Aorta (tissue), 5 donors: Measurements from ENCODE around the gene CCNF. TPM values are rescaled to one million over a fixed set of nuclear protein-coding genes. Genes with fewer than 3 reads are reported as not detected.

Source experiments
- ATAC-seq: fragments of 200-7000 bp; cut with Tn5 transposase; one replicate; pipeline ENCODE4 v1.9.1; 2022; ENCODE audit warnings: moderate library complexity; ENCODE audit not compliant: low FRiP score
- DNase-seq, 2 donors: peaks; one replicate each; pipeline ENCODE4 v3.0.0-alpha.2; 2020
- H3K27ac ChIP-seq, 2 donors: one replicate each; pipeline ENCODE4 v1.5.1; 2013; ENCODE audit warnings: low read length in 2 of 2, mild to moderate bottlenecking in 2 of 2, moderate library complexity in 2 of 2, control low read depth in 1 of 2, inconsistent platforms in 1 of 2, low read depth in 1 of 2
- H3K27me3 ChIP-seq, 2 donors: one replicate each; pipeline ENCODE4 v1.6.1; 2013; ENCODE audit warnings: control low read depth in 1 of 2, low read length in 1 of 2, mild to moderate bottlenecking in 1 of 2, moderate library complexity in 1 of 2; ENCODE audit not compliant: insufficient read depth in 2 of 2, control insufficient read depth in 1 of 2
- H3K36me3 ChIP-seq, 2 donors: one replicate each; pipeline ENCODE4 v1.6.1; 2013; ENCODE audit warnings: control low read depth in 1 of 2, low read length in 1 of 2, mild to moderate bottlenecking in 1 of 2; ENCODE audit not compliant: insufficient read depth in 2 of 2, control insufficient read depth in 1 of 2
- H3K4me1 ChIP-seq, 2 donors: one replicate each; pipeline ENCODE4 v1.6.1; 2013; ENCODE audit warnings: low read length in 2 of 2, control low read depth in 1 of 2, mild to moderate bottlenecking in 1 of 2, moderate library complexity in 1 of 2; ENCODE audit not compliant: insufficient read depth in 2 of 2, control insufficient read depth in 1 of 2
- H3K4me3 ChIP-seq, 2 donors: one replicate each; pipeline ENCODE4 v1.5.1; 2013; ENCODE audit warnings: low read length in 2 of 2, control low read depth in 1 of 2, mild to moderate bottlenecking in 1 of 2
- H3K9me3 ChIP-seq: one replicate; pipeline ENCODE4 v1.6.1; 2013; ENCODE audit warnings: mild to moderate bottlenecking, low read length; ENCODE audit not compliant: control insufficient read depth
- WGBS, 2 donors: extraction: QIAGEN DNeasy Blood & Tissue Kit; methylation state at CpG; one replicate each; pipeline ENCODE4 v1.1.7; 2013; 5-methylcytosine and 5-hydroxymethylcytosine counted together
- intact Hi-C, 2 donors: fragments of 100-400 bp; cut with DNase I; formaldehyde crosslinking; loops; one replicate each; pipeline versions ENCODE4 v1.14.2 to v1.15.0; 2022
- polyA plus RNA-seq, 2 donors: library from polyadenylated mRNA; stranded (reverse); fragments of 200-250 nt; gene quantifications; one replicate each; pipeline ENCODE4 v1.2.3, GENCODE V29; 2013
- total RNA-seq, 2 donors: library from RNA; stranded (reverse); fragmentation: NEBNext Ultra II Directional; extraction: Animal tissue kit (Norgen Biotek cat#: 25700); gene quantifications; one replicate each; pipeline ENCODE4 v1.2.1, GENCODE V29; 2021
- donor health status: healthy with polysubstance abuse.
- donor health status: Bipolar disorder and iron deficiency.
- donor health status: DM: no; HTN: no; CAD: no.
- donor health status: DM: no; HTN: no; CAD: no.
- donor health status: DM: yes; HTN: yes; CAD: no.

Gene CCNF
- total and polyA plus RNA-seq, 4 donors, result 0.33 to 3.6 (median 0.83) TPM

DNA sequence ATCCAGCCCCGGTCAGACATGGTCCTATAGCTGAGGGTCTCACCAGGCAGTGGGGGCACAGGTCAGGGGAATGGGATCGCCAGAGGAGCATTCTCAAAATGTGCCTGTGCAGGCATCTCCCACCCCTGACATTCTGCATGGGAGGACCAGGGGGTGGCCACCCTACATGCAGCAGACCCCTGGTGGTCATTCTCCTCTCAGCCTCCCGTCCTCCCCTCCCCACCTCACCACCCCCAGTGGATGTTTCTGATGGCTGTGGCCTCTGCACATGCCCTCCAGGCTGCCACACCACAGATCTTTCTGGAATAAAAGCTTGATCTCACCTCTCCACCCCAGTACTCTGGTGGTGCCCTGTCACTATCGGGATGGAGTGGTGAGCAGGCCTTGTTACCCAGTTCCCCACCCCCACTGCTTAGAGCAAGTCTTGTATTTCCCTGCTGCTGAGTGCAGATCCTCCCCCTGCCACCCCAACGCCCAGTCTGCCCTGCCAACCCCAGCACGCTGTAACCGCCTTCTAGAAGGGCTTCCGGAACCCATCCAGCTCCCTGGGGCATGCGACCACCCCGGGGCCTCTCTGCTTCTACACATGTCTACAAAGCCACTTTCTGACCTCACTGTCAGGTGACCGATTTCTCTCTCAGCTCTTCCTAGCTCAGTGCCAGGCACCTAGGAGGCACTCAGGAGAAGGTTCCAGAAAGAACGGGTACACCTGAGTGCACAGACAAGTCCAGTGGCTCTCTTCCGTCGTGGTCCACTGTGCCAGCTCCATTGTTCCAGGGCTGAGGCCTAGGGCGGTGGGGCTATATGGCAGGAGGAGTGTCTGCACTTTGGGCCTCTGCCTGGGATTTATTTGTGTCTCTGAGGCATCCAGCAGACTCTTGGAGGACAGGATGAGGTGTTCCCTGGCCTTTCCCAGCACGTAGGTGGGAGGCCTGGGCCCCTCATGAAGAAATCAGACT lies 55.0 kb downstream of the CCNF start:
- DNase-seq (no peak), ATAC-seq (no peak)
- Histone ChIP-seq H3K27ac (no peak overlapping the region), H3K4me1 (no peaks in the 10 kb centered on the region), H3K27me3 (no peaks in the 10 kb centered on the region), H3K36me3 (no peaks in the 10 kb centered on the region), H3K9me3 (no peaks in the 10 kb centered on the region), H3K4me3 (no peak overlapping the region)
- intact Hi-C loops, result no loop called here
- WGBS, 2 donors, result 83 to 88% methylated on average over 16 of the region's 16 CpGs

DNA sequence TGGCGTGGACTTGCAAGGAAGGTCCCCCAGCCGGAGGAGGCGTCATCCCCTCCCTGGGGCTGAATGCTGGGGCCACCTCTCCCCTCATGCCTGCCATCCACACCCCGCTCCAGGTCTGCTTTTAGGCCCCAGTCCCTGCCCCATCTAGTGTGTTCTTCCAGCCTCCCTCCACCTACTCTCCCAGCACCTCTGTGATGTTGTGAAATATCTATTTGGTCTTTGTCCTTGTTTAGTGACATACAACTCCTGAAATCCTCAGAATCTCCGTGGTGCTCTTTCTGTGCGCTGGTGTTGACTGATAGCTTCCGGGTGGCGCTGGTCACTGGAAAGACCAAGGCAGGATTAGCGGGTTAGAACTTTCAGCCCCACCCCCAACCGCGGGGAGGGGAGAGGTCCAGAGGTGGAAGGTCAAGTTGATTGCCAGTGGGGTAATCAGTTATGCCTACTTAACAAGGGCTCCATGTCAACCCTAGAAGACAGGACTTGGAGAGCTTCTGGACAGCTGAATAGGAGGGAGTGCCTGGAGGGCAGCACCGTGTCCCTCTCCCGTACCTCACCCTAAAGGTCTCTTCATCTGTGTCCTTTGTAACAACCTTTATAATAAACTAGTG lies 55.8 kb downstream of the CCNF start:
- Histone ChIP-seq H3K4me3 (no peak overlapping the region), H3K9me3 (no peaks in the 10 kb centered on the region), H3K36me3 (no peaks in the 10 kb centered on the region), H3K4me1 (no peaks in the 10 kb centered on the region), H3K27me3 (no peaks in the 10 kb centered on the region), H3K27ac (no peak overlapping the region)
- WGBS, 2 donors, result 86 to 87% methylated on average over 13 of the region's 13 CpGs
- intact Hi-C loops, result no loop called here
- DNase-seq, result no peak
- ATAC-seq, result no peak

DNA sequence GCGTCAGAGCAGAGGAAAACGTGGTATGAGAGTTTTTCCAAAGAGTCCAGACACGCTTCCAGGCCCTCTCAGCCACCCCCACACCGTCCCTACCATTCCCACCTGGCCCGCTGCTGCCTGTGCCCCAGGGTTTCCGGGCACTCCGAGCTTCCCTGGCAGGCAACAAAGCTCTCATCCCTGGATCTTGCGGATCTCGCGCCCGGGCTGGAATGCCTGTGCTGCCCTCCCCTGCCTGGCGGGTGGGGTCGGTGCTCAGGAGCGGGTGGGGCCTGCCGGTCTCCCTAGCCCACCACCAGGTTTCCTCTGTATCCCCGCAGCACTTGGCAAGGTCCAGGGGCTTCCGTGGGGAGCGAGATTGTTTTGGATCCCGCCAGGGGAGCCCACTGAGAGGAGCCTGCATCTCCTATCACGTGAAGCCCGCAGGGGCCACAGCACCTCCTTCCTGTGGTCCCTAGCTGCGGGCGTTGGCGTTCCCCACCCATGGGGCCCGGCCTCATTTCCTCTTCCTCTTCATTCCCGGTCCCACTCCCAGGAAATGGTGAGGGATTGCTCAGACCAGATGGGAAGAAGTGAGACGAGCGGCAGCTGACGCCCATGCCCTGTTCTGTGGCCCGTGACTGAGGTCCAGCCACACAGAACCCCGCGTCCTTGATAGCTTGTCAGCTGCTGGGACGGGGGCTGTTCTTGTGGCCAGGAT lies 56.7 kb downstream of the CCNF start:
- 89% methylated on average over 33 of the region's 33 CpGs for WGBS, 2 donors
- no peak overlapping the region for H3K4me3 ChIP-seq

DNA sequence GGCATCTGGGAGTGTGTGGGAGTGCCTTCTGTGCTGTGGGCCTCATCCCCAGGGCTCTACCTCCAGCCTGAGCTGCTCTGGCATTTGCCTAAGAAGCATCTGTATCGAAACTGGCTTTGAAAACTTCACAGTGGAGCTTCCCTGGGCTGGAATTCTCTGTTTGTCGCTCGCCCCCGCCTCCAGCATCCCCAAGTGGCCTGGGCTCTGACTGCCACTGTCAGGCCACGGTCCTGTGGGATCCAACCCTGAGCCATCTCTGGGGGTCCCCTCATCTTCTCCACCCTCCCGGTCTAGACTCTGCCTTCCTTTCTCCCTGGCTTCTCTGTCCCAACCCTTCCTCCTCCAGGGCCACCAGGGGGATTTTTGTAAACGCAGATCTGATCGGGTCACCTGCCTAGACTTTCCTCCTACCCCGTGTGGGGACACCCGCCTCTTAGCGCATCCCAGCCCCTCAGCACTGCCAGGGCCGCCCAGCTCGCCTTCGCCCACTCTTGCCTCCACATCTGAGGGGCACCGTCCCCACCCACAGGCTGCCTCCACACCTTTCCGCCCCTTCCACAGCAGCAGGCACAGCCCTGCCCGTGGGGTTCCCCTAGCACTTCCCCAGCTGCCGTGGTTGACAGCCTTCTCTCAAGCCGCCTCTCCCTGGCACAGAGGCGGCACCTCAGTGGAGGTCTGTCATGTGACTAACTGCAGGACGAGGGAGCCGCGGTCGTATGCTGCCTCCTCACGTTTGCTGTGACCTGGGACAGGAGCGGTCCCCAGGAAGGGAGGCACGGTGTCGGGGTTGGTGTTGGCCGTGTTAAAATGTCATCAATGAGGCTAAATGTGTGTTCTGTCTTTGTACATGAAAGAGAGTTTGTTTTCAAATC lies 57.6 kb downstream of the CCNF start:
- no peak overlapping the region for H3K27ac ChIP-seq
- no peaks in the 10 kb centered on the region for H3K27me3 ChIP-seq
- intact Hi-C loops, result no loop called here
- no peaks in the 10 kb centered on the region for H3K4me1 ChIP-seq
- no peak overlapping the region for H3K4me3 ChIP-seq
- H3K36me3 ChIP-seq, result no peaks in the 10 kb centered on the region
- ATAC-seq, result peak; percentile 24
- peak in 1 of 2 donors; percentile 71 for DNase-seq
- no peaks in the 10 kb centered on the region for H3K9me3 ChIP-seq
- WGBS, 2 donors, result 77% methylated on average over 29 of the region's 29 CpGs

More for the DNA sequence above, 56.7 kb downstream of the CCNF start:
- no peak for ATAC-seq
- Histone ChIP-seq H3K27ac (no peak overlapping the region), H3K27me3 (no peaks in the 10 kb centered on the region), H3K4me1 (no peaks in the 10 kb centered on the region), H3K36me3 (no peaks in the 10 kb centered on the region), H3K9me3 (no peaks in the 10 kb centered on the region)
- DNase-seq, result no peak
- intact Hi-C loops, result no loop called here

- Histone ChIP-seq H3K27ac (no peak overlapping the region), H3K27me3 (no peaks in the 10 kb centered on the region), H3K4me1 (no peaks in the 10 kb centered on the region), H3K9me3 (no peaks in the 10 kb centered on the region), H3K36me3 (no peaks in the 10 kb centered on the region), H3K4me3 (no peak overlapping the region)
- WGBS, 2 donors, result 84 to 87% methylated on average over 8 of the region's 8 CpGs
- DNase-seq (no peak), ATAC-seq (no peak)
- intact Hi-C loops, result no loop called here
Measured at GRCh38 chr16:2487517-2487842, 58.2 kb downstream of the CCNF start.

- H3K36me3 ChIP-seq, result no peaks in the 10 kb centered on the region
- no peak overlapping the region for H3K27ac ChIP-seq
- H3K27me3 ChIP-seq, result no peaks in the 10 kb centered on the region
- WGBS, 2 donors, result 83 to 87% methylated on average over 15 of the region's 15 CpGs
- DNase-seq, result no peak
- intact Hi-C loops, result no loop called here
- no peak for ATAC-seq
- no peaks in the 10 kb centered on the region for H3K9me3 ChIP-seq
- H3K4me1 ChIP-seq, result no peaks in the 10 kb centered on the region
- H3K4me3 ChIP-seq, result no peak overlapping the region
Measured at GRCh38 chr16:2487903-2488531, 58.8 kb downstream of the CCNF start.

GRCh38 chr16:2489581-2489980 lies 60.3 kb downstream of the CCNF start:
- WGBS, 2 donors, result 95 to 96% methylated on average over 16 of the region's 16 CpGs
- Histone ChIP-seq H3K27me3 (no peaks in the 10 kb centered on the region), H3K36me3 (no peaks in the 10 kb centered on the region), H3K4me3 (no peak overlapping the region), H3K9me3 (no peaks in the 10 kb centered on the region), H3K4me1 (no peaks in the 10 kb centered on the region), H3K27ac (no peak overlapping the region)
- no peak for DNase-seq
- no peak for ATAC-seq
- intact Hi-C loops, result no loop called here
